NT2/D1 (cell line): ENCODE results near the gene AADACL4.
A peak's percentile ranks its signal among the peaks of the same experiment; 100 is the strongest.

ENCODE experiments used
- DNase-seq: peaks from one replicate; pipeline ENCODE4 v3.0.0-alpha.2; 2011; ENCODE audit warnings: low read depth, low spot score
- H3K27me3 ChIP-seq: 2 replicates; pipeline ENCODE4 v1.6.0; 2011; ENCODE audit warnings: mild to moderate bottlenecking; ENCODE audit not compliant: insufficient read length, insufficient read depth
- H3K36me3 ChIP-seq: 2 replicates; pipeline ENCODE4 v1.6.1; 2011; ENCODE audit warnings: mild to moderate bottlenecking, low read length, mixed read lengths; ENCODE audit not compliant: insufficient read depth, insufficient read length
- H3K4me1 ChIP-seq: 2 replicates; pipeline ENCODE4 v1.5.1; 2011; ENCODE audit not compliant: insufficient read depth, insufficient read length
- H3K4me3 ChIP-seq: 2 replicates; pipeline ENCODE4 v1.5.1; 2011; ENCODE audit warnings: low read depth; ENCODE audit not compliant: insufficient read length
- H3K9ac ChIP-seq: 2 replicates; pipeline ENCODE4 v1.6.0; 2011; ENCODE audit warnings: low read depth; ENCODE audit not compliant: insufficient read length
- H3K9me3 ChIP-seq: 2 replicates; pipeline ENCODE4 v1.5.1; 2011; ENCODE audit warnings: mild to moderate bottlenecking, low read length; ENCODE audit not compliant: insufficient read depth
- SUZ12 ChIP-seq: IDR thresholded peaks from 2 replicates; pipeline ENCODE4 v1.6.1; 2011; ENCODE audit not compliant: insufficient read length, insufficient read depth; ENCODE audit errors: extremely low read depth
- YY1 ChIP-seq: IDR thresholded peaks from 2 replicates; pipeline ENCODE4 v1.6.1; 2011; ENCODE audit not compliant: insufficient read length, insufficient read depth
- ZNF274 ChIP-seq: IDR thresholded peaks from 2 replicates; pipeline ENCODE4 v1.6.1; 2011; ENCODE audit warnings: mild to moderate bottlenecking, low read depth, low read length

AADACL4 gene

GRCh38 chr1:12714710-12715475 lies 71.0 kb downstream of the AADACL4 start:
- Histone ChIP-seq H3K4me3 (no peak overlapping the region), H3K4me1 (peaks cover 4% of the 10 kb centered on the region), H3K27me3 (no peaks in the 10 kb centered on the region), H3K36me3 (no peaks in the 10 kb centered on the region), H3K9ac (peak overlapping the region; percentile 17), H3K9me3 (peaks cover 9% of the 10 kb centered on the region; the same call in 1 of the 2 replicates)
- no peak for DNase-seq
- TF ChIP-seq YY1 (no peak), SUZ12 (no peak), ZNF274 (no peak)

GRCh38 chr1:12715896-12716437 lies 72.1 kb downstream of the AADACL4 start, which contains the start of gene AADACL3:
Gene AADACL3, plus strand, starts transcription at chr1:12716110. Its CDS starts 67 bp downstream, at chr1:12716177.
- DNase-seq = no peak
- no peaks in the 10 kb centered on the region for H3K36me3 ChIP-seq
- no peaks in the 10 kb centered on the region for H3K9me3 ChIP-seq
- H3K9ac ChIP-seq = no peak within 1 kb of the TSS
- H3K27me3 ChIP-seq = no peaks in the 10 kb centered on the region
- H3K4me3 ChIP-seq = no peak within 1 kb of the TSS
- H3K4me1 ChIP-seq = peaks cover 4% of the 10 kb centered on the region
- no peak for TF ChIP-seq SUZ12
- no peak for TF ChIP-seq YY1
- TF ChIP-seq ZNF274 = no peak
